Mesenchymal stem cell (in vitro differentiated cells and primary cell): ENCODE results near the gene COX4I1.
"Not testable (repeated sequence)": the region's sequence is repeated elsewhere in the genome, so short reads cannot be mapped to it uniquely, and the experiment has no call there.

Source experiments
- DNase-seq: peaks from one replicate; pipeline ENCODE4 v3.0.0-alpha.2; 2013
- H2AFZ ChIP-seq: one replicate; pipeline ENCODE4 v1.6.1; 2013; ENCODE audit warnings: low read depth, mild to moderate bottlenecking, control low read depth, inconsistent platforms, low read length, moderate library complexity
- H2AK5ac ChIP-seq: 2 replicates; pipeline ENCODE4 v1.6.1; 2013; ENCODE audit warnings: low read length, moderate library complexity, mild to moderate bottlenecking, inconsistent platforms; ENCODE audit not compliant: severe bottlenecking
- H2BK120ac ChIP-seq: one replicate; pipeline ENCODE4 v1.6.1; 2013; ENCODE audit warnings: low read depth, mild to moderate bottlenecking, inconsistent platforms, low read length, moderate library complexity
- H2BK12ac ChIP-seq, 2 experiments: one replicate each; pipeline ENCODE4 v1.6.1; 2013; ENCODE audit warnings: inconsistent platforms in 2 of 2, low read length in 2 of 2, mild to moderate bottlenecking in 2 of 2, moderate library complexity in 2 of 2, control low read depth in 1 of 2
- H2BK15ac ChIP-seq: one replicate; pipeline ENCODE4 v1.6.1; 2013; ENCODE audit warnings: mild to moderate bottlenecking, low read depth, inconsistent platforms; ENCODE audit not compliant: poor library complexity, severe bottlenecking
- H2BK5ac ChIP-seq: 2 replicates; pipeline ENCODE4 v1.6.1; 2013; ENCODE audit warnings: low read depth, mild to moderate bottlenecking, low read length, control low read depth, inconsistent platforms; ENCODE audit not compliant: poor library complexity, severe bottlenecking
- H3K14ac ChIP-seq, 2 experiments: one replicate each; pipeline ENCODE4 v1.6.1; 2013; ENCODE audit warnings: inconsistent platforms in 2 of 2, low read length in 2 of 2, control low read depth in 1 of 2, mild to moderate bottlenecking in 1 of 2, moderate library complexity in 1 of 2
- H3K18ac ChIP-seq, 2 experiments: one replicate each; pipeline ENCODE4 v1.6.1; 2013; ENCODE audit warnings: inconsistent platforms in 2 of 2, low read length in 2 of 2, control low read depth in 1 of 2, low read depth in 1 of 2, mild to moderate bottlenecking in 1 of 2
- H3K23ac ChIP-seq, 2 experiments: one replicate each; pipeline ENCODE4 v1.6.1; 2013; ENCODE audit warnings: inconsistent platforms in 2 of 2, low read length in 2 of 2, mild to moderate bottlenecking in 2 of 2, moderate library complexity in 2 of 2, control low read depth in 1 of 2
- H3K27ac ChIP-seq: 2 replicates; pipeline ENCODE4 v1.5.1; 2013; ENCODE audit warnings: mild to moderate bottlenecking, moderate library complexity, low read length, control low read depth, inconsistent platforms; ENCODE audit not compliant: poor library complexity, severe bottlenecking
- H3K27me3 ChIP-seq, 2 experiments: 2 replicates each; pipeline versions ENCODE4 v1.6.1 to v1.7.0; 2013; ENCODE audit warnings: low read length in 2 of 2, mild to moderate bottlenecking in 2 of 2, moderate library complexity in 2 of 2, control low read depth in 1 of 2, inconsistent platforms in 1 of 2; ENCODE audit not compliant: control insufficient read depth in 1 of 2, insufficient read depth in 1 of 2
- H3K36me3 ChIP-seq, 2 experiments: 2 replicates each; pipeline versions ENCODE4 v1.6.1 to v1.7.0; 2013; ENCODE audit warnings: low read length in 2 of 2, control low read depth in 1 of 2, inconsistent platforms in 1 of 2, low read depth in 1 of 2, mild to moderate bottlenecking in 1 of 2; ENCODE audit not compliant: insufficient read depth in 2 of 2, control insufficient read depth in 1 of 2
- H3K4ac ChIP-seq, 2 experiments: one replicate each; pipeline ENCODE4 v1.6.1; 2013; ENCODE audit warnings: inconsistent platforms in 2 of 2, low read length in 2 of 2, mild to moderate bottlenecking in 2 of 2, moderate library complexity in 2 of 2, control low read depth in 1 of 2, low read depth in 1 of 2
- H3K4me1 ChIP-seq: 2 replicates; pipeline ENCODE4 v1.6.1; 2013; ENCODE audit warnings: low read depth, low read length, control low read depth; ENCODE audit not compliant: control insufficient read depth, insufficient read depth
- H3K4me2 ChIP-seq: 2 replicates; pipeline ENCODE4 v1.6.1; 2013; ENCODE audit warnings: low read length, mild to moderate bottlenecking, inconsistent platforms; ENCODE audit not compliant: poor library complexity, severe bottlenecking
- H3K4me3 ChIP-seq, 2 experiments: 2 replicates each; pipeline versions ENCODE4 v1.5.1 to v1.7.0; 2013; ENCODE audit warnings: low read length in 2 of 2, mild to moderate bottlenecking in 2 of 2, control low read depth in 1 of 2, low read depth in 1 of 2; ENCODE audit not compliant: insufficient read depth in 1 of 2
- H3K79me1 ChIP-seq: replicated peaks from 2 replicates; pipeline ENCODE4 v1.6.1; 2013; ENCODE audit warnings: mild to moderate bottlenecking, control low read depth, low read length, inconsistent platforms; ENCODE audit not compliant: poor library complexity, severe bottlenecking
- H3K9ac ChIP-seq: 2 replicates; pipeline ENCODE4 v1.7.0; 2013; ENCODE audit warnings: mild to moderate bottlenecking, low read length, moderate library complexity
- H3K9me3 ChIP-seq: 2 replicates; pipeline ENCODE4 v1.7.0; 2013; ENCODE audit warnings: mild to moderate bottlenecking, low read length; ENCODE audit not compliant: control insufficient read depth
- H4K8ac ChIP-seq: one replicate; pipeline ENCODE4 v1.6.1; 2013; ENCODE audit warnings: inconsistent platforms, mild to moderate bottlenecking, low read length, moderate library complexity
- H4K91ac ChIP-seq: one replicate; pipeline ENCODE4 v1.6.1; 2013; ENCODE audit warnings: mild to moderate bottlenecking, low read length, inconsistent platforms
- WGBS: methylation state at CpG from one replicate; pipeline ENCODE4 v1.1.7; 2013; ENCODE audit warnings: mixed read lengths; 5-methylcytosine and 5-hydroxymethylcytosine counted together

The COX4I1 gene

DNA sequence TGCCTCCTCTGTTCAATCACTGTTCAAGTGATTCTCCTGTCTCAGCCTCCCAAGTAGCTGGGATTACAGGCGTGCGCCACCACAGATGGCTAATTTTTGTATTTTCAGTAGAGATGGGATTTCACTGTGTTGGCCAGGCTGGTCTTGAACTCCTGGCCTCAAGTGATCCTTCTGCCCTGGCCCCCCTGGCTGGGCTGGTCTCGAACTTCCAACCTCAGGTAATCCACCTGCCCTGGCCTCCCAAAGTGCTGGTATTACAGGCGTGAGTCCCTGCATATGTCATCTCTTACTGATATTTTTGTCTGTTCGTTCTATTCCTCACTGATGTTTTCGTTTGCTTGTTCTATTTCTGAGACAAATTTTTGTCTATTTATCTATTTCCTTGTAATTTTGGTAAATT is 17.7 kb downstream of the COX4I1 start:
- not testable (repeated sequence) for H3K9me3 ChIP-seq, DNase-seq, H3K27ac ChIP-seq, H3K9ac ChIP-seq, H2BK15ac ChIP-seq, H3K79me1 ChIP-seq, H3K4me1 ChIP-seq, H2AFZ ChIP-seq, H2BK120ac ChIP-seq, H3K23ac ChIP-seq, H3K36me3 ChIP-seq, H3K18ac ChIP-seq, H3K4me2 ChIP-seq, H3K14ac ChIP-seq, H2BK5ac ChIP-seq, H3K4me3 ChIP-seq, H4K91ac ChIP-seq, H4K8ac ChIP-seq, H2AK5ac ChIP-seq, H2BK12ac ChIP-seq, H3K4ac ChIP-seq
- 82% methylated on average over 4 of the region's 6 CpGs for WGBS
- peaks cover 41 to 67% of the 10 kb centered on the region in 2 experiments for H3K27me3 ChIP-seq

DNA sequence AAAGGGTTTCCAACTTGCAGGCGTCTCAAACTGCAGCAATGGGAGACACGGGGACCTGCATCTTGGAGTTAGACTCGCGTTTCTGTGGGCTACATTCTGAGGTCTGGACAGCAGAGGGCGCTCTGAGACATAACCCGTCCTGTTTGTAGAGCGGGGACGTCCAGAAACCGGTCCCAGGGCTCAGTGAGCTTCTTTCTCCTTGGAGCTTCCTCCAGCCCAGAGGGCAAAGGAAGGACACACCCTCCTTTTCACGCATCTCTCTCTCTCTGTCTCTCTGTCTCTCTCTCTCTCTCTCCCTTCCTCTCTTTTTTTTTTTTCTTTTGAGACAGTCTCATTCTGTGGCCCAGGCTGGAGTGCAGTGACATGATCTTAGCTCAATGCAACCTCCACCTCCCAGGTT is 19.8 kb downstream of the COX4I1 start:
- Histone ChIP-seq H3K27me3 (peaks cover 31 to 53% of the 10 kb centered on the region in 2 experiments), H4K8ac (no peak overlapping the region), H3K9ac (no peak overlapping the region), H3K36me3 (no peaks in the 10 kb centered on the region), H2BK15ac (no peak overlapping the region), H2BK120ac (no peak overlapping the region), H3K4me2 (no peak overlapping the region), H3K9me3 (peaks cover 3% of the 10 kb centered on the region), H2BK12ac (no peak overlapping the region), H3K27ac (no peak overlapping the region), H2BK5ac (no peak overlapping the region), H3K4me3 (no peak overlapping the region), H3K79me1 (no peaks in the 10 kb centered on the region), H2AFZ (no peak overlapping the region), H2AK5ac (no peak overlapping the region), H3K23ac (no peak overlapping the region), H3K4me1 (no peaks in the 10 kb centered on the region), H3K14ac (no peak overlapping the region), H3K18ac (no peak overlapping the region), H4K91ac (no peak overlapping the region), H3K4ac (no peak overlapping the region)
- 4% methylated on average over 10 of the region's 10 CpGs for WGBS
- peak; percentile 84 for DNase-seq

DNA sequence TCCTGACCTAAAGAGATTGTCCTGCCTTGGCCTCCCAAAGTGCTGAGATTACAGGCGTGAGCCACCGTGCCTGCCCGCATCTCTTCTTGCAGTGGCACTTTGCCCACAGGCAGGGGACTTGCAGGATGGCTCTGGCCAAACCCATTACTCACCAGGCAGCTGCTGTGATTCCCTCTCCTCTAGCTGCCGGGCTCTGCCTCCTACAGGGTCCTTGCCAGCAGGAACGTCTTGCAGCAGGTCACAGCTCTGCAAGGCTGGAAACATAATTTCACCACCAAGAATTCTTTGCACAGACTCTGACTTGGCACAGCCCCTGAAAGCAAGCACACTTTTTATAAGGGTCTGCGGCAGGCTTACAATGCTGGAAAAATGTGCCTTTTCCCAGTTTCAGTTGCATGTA is 20.3 kb downstream of the COX4I1 start:
- no peak overlapping the region for H2BK12ac ChIP-seq
- H3K9me3 ChIP-seq, result peaks cover 3% of the 10 kb centered on the region
- no peaks in the 10 kb centered on the region for H3K79me1 ChIP-seq

DNA sequence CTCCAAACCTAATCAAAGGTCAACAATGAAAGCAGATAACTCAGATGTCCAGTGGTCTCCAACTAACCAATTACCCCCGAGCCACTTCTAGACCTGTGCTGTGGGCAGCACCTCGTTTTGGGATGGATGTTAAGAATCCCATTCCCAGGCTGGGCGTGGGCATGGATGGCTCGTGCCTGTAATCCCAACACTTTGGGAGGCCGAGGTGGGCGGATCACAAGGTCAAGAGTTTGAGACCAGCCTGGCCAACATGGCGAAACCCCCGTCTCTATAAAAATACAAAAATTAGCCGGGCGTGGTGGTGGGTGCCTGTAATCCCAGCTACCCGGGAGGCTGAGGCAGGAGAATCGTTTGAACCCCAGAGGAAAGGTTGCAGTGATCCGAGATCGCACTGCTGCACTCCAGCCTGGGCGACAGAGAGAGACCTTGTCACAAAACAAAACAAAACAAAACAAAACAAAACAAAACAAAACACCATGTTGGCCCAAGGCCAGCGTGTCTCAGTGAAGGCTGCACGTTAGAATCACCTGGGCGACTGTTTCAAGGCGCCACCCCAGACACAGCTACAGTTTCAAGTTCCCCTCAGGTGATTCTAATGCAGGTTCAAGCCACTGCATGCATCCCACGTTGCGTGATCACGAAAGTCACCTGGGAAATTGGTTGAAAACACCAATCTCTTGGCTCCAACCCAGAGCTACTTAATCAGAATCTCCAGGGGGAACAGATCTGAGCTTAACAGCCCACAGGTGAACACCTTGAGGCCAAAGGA is 21.3 kb downstream of the COX4I1 start:
- DNase-seq, result no peak

More for the DNA sequence above, 20.3 kb downstream of the COX4I1 start:
- H3K4me1 ChIP-seq, result no peaks in the 10 kb centered on the region
- H3K18ac ChIP-seq, result no peak overlapping the region
- no peak overlapping the region for H3K4me3 ChIP-seq
- peaks cover 30 to 47% of the 10 kb centered on the region in 2 experiments for H3K27me3 ChIP-seq
- H3K14ac ChIP-seq, result no peak overlapping the region
- no peak for DNase-seq
- no peak overlapping the region for H2AFZ ChIP-seq
- no peak overlapping the region for H2AK5ac ChIP-seq
- 86% methylated on average over 6 of the region's 6 CpGs for WGBS
- H3K36me3 ChIP-seq, result no peaks in the 10 kb centered on the region
- H3K9ac ChIP-seq, result no peak overlapping the region
- H2BK5ac ChIP-seq, result no peak overlapping the region
- no peak overlapping the region for H3K4ac ChIP-seq
- no peak overlapping the region for H3K23ac ChIP-seq
- H4K8ac ChIP-seq, result peak overlapping the region; percentile 55
- H2BK15ac ChIP-seq, result no peak overlapping the region
- no peak overlapping the region for H2BK120ac ChIP-seq
- H3K4me2 ChIP-seq, result no peak overlapping the region
- no peak overlapping the region for H4K91ac ChIP-seq
- H3K27ac ChIP-seq, result no peak overlapping the region

More for the DNA sequence above, 21.3 kb downstream of the COX4I1 start:
- H2BK5ac ChIP-seq, result no peak overlapping the region
- H2AFZ ChIP-seq, result no peak overlapping the region
- H3K4me2 ChIP-seq, result no peak overlapping the region
- H3K4ac ChIP-seq, result no peak overlapping the region
- H3K79me1 ChIP-seq, result no peaks in the 10 kb centered on the region
- no peak overlapping the region for H2BK120ac ChIP-seq
- peaks cover 3% of the 10 kb centered on the region for H3K9me3 ChIP-seq
- H3K36me3 ChIP-seq, result no peaks in the 10 kb centered on the region
- H2AK5ac ChIP-seq, result no peak overlapping the region
- no peak overlapping the region for H3K9ac ChIP-seq
- no peaks in the 10 kb centered on the region for H3K4me1 ChIP-seq
- H3K27ac ChIP-seq, result no peak overlapping the region
- H4K8ac ChIP-seq, result no peak overlapping the region
- no peak overlapping the region for H3K18ac ChIP-seq
- H2BK12ac ChIP-seq, result no peak overlapping the region
- H4K91ac ChIP-seq, result peak overlapping the region; percentile 22
- H3K23ac ChIP-seq, result no peak overlapping the region
- no peak overlapping the region for H3K14ac ChIP-seq
- no peak overlapping the region for H3K4me3 ChIP-seq
- WGBS, result 65% methylated on average over 22 of the region's 22 CpGs
- H3K27me3 ChIP-seq, result peaks cover 22 to 39% of the 10 kb centered on the region in 2 experiments
- peak overlapping the region; percentile 48 for H2BK15ac ChIP-seq
